Femur (tissue), 1 donor: ENCODE results near the gene SDCBP2.
A peak's percentile ranks its signal among the peaks of the same experiment; 100 is the strongest.

ENCODE experiments used
- DNase-seq: peaks from one replicate; pipeline ENCODE4 v3.0.0-alpha.2; 2017

The SDCBP2 gene

GRCh38 chr20:1328680-1329330 lies at the start of gene SDCBP2:
TSS of gene SDCBP2 (minus strand) at chr20:1329139. CDS start at chr20:1320416, 8,723 bp downstream.
- DNase-seq = no peak

DNA sequence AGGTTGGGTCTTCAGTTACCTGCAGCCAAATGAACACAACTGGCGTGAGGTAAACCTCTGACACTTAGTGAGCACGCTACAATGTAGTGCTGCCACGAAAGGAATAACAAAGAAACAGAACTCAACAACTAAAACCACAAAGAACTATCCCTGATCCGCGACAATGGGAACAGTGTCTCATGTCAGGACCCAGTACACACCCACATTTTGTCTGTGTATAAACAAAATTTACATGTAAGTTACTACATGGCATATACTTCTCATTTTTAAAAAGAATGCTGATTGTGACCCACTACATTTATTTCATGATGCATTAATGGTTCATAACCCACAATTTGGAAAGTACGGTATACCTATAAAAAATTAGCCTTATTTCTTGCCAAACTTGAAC lies 49.8 kb upstream of the SDCBP2 start:
- DNase-seq = no peak

DNA sequence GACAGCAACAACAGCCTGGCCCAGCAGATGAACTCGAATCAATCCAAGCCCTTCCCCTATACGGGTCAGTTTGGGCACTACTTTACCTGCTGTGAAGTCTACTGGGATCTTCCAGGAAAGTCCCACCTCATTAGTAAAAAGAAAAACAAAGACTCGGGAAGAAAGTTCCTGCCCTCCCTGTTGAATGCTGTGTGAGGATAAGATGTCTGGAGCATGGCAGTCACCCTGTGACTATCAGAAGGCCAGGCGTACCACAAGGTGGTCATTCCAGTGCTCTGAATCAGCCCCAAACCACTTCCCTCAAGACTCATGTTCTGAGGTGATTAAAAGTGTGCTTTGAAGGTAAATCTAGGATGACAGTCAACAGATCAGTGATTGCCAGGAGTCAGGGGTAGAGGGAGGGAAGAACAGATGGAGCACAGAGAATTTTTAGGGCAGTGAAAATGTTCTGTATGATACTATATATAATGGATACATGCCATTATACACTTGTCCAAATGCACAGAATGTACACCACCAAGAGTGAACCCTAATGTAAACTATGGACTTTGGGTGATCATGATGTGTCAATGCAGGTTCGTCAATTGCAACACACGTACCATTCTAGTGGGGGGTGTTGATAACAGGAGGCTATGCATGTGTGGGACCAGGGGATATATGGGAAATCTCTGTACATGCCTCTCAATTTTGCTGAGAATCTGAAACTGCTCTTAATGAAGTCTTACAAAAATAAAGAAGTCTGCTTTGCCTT lies 49.2 kb upstream of the SDCBP2 start:
- DNase-seq = peak; percentile 5

- DNase-seq = peak; percentile 7
Measured at GRCh38 chr20:1377341-1377871, 48.5 kb upstream of the SDCBP2 start.

DNA sequence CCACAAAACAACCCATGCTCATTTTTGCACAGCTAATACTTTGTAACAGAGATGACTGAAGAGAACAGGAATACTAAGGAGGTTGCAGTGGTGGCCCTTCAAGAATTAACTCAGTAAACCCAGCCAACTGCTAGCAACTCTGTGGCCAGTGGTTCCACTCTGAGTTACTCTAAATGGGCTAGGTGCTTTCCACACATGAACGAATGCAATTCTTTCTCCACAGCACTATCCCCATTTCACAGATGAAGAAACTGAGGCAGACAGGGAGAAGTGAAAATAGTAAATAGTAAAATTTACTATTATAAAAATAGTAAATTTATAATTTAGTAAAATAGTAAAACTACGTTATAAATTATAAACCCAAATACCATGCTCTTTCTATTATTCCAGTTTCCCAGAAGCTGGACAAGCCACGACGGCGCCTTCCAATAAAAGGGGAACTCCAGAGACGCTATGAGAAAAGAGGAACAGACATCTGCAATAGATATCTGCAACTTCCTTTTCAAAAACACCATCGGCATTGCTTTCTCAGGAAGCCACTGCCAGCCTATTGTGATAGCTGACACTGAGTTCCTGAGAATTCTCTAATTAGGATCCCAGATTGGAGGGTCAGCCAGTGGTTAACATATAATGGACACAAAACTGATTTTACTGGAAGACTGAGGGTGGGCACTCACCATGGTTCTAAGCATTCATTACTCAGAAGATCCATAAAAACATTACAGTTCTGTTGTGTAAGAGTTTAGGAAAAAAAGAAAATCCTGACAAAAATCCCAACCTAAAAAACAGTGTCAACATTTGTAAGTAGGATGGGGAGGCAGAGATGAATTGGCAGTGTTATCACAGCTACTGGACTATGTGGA lies 47.7 kb upstream of the SDCBP2 start:
- no peak for DNase-seq

- DNase-seq = no peak
Measured at GRCh38 chr20:1376007-1376406, 47.1 kb upstream of the SDCBP2 start.

- no peak for DNase-seq
Measured at GRCh38 chr20:1375515-1375914, 46.6 kb upstream of the SDCBP2 start.

- DNase-seq = no peak
Measured at GRCh38 chr20:1374246-1374645, 45.3 kb upstream of the SDCBP2 start.

GRCh38 chr20:1373614-1374013 lies 44.7 kb upstream of the SDCBP2 start:
- DNase-seq = no peak

- no peak for DNase-seq
Measured at GRCh38 chr20:1373036-1373435, 44.1 kb upstream of the SDCBP2 start.

DNA sequence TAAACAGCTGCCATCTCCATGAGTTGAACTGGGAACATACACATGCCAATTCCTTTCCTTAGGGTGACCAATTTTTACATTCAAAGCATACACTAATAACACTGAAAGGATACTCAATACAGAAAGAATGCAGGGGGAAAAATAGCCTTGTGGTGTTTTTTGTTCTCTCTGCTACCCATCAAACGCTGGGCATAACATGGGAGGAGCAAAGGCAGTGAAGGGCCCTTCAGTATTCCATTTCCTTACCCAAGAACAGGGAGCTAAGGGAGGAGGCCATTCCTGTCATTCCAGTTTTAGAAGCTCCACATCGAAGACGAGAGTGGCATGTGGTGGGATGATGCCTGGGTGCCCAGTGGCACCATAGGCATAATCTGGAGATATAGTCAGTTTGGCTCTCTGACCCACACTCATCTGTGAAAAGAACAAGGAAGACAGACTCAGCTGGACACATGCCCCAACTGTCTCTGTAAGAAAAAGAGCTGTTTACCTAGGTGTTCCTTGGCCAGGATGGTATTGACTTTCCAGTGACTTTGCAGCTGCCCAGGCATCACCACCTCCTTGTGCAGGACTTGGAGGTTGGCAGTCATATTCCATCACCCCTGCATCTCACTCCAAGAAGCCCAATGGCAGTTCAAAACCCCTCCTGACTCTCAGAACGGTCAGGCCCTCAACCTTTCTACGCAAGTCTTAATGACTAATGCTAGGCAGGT lies 43.0 kb upstream of the SDCBP2 start:
- DNase-seq = no peak

DNA sequence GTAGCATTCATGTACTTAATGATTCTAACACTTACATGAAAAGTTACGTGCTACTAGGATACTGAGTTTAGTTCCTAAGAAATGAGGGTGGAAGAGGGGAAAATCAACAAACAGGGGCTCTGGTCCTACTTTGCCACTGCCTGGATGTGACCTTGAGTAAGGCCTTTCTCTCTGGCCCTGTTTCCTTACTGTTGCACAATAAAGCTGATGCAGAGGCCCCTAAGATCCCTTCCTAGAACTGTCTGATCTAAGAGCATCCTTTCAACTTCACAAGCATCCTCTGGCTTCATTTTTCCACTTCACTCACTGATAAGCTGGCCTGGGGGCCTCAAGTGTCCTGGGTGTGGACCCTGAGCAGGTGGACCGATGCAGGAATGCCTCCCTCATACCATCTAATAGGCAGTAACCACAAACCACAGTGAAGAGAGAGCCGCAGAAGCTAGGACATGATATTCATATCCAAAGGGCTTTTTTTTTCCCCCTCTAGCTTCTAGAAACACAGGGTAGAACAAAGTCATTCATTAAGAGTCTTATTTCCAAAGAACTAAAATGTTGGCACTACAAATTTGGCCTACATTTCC lies 42.4 kb upstream of the SDCBP2 start:
- no peak for DNase-seq

DNA sequence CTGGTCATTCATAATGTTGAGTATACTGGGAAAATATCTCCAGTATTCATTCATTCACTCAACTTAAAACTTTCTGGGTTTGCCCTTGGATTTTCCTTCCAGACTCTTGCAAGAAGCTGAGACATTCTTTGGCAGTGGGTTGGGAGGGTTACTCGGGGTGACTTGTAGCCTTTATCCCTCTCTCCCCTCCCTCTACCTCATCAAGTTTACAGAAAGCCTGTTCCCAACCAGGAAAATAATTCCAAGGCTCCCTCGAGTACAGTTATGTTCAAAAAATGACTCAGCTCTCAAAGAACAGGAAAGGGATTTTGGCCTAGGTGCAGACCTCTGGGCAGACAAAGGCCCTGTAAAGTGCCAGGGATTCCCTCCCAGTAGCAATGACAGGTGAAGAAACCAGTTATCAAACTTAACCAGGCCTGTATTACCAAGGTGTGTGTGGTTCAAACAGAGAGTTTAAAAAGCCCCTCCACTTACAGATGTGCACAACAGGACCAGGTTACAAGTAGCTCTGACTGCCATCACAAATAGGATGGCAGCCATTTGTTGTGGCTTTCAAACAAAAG lies 41.7 kb upstream of the SDCBP2 start:
- no peak for DNase-seq

DNA sequence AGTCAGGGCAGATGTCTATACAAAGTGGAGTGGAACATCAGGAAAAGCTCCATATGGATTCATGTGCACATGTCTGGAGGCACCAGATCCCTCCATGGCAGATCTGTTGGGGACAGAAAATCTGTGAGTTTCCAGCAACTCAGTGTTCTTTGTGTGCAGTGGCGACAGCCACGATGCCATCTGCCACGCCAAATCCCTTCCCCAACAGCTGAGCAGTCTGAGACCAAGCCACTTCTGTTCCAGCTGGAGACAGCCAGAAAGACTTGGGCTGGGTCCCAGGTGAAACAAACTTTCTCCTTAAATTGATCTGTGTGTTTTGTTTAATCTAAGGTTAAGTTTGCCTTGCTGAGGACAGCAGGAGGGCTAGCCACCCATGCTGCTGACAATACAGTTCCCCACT lies 41.0 kb upstream of the SDCBP2 start:
- DNase-seq = no peak

DNA sequence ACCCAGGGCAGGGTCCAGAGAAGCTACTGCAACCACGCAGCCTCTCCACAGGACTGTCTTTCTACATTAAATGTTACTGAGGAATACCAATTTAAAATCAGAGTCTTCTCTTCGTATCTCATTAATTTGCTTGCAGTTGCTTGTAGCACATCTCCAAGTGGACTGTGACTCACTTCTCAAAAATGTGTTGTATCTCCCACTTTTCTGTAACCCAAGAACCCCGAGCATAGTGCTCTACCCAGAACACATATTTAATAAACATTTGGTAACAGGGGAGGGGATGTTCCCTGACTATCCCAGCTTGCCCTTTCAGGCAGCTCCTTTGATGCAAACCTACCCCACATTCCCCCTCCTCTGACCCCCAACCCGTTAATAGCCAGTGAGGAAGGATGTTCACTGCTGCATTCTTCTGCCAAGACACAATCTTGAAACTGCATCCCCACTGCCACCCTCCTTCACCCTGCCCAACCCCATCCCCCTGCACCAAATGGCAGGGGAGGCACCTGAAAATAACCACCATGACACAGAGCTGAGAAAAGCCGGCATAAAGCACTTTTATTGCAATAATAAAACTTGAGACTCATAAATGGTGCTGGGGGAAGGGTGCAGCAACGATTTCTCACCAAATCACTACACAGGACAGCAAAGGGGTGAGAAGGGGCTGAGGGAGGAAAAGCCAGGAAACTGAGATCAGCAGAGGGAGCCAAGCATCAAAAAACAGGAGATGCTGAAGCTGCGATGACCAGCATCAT lies 39.7 kb upstream of the SDCBP2 start:
- no peak for DNase-seq

DNA sequence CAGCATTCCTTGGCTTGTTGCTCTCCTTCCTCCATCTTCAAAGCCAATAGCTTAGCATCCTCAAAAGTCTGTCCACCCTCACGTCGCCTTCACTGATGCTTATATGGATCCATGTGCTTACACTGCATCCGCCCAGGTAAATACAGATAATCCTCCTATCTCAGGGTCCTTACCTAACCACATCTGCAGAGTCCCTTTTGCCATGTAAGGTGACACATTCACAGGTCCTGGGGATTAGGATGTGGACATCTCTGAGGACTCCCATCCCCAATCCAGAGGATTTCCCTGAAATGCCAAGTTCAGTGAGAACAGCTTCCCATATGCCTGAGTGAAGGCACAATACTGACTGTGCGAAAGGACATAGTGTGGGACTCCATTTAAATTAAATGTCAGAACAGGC lies 38.5 kb upstream of the SDCBP2 start:
- no peak for DNase-seq

- DNase-seq = no peak
Measured at GRCh38 chr20:1364106-1364505, 35.2 kb upstream of the SDCBP2 start.

DNA sequence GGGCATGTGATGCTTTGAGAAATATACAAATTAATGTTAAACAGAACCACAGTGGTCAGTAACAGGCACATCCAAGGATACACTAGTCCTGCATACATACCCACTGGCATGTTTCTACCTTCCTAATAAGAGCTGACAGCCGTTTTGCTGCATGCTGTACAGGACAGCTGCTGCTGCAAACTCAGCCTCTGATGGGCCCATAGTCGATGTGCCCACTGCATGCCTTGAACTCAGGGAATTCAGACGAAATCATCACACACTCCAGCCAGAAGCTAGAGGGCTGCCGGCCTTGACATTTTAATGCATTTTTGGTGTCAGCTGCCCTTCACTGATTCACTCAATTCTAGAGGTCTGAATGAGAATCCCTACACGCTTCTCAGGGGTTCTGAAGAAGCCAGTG lies 34.6 kb upstream of the SDCBP2 start:
- DNase-seq = no peak

GRCh38 chr20:1362484-1362883 lies 33.5 kb upstream of the SDCBP2 start:
- no peak for DNase-seq

- no peak for DNase-seq
Measured at GRCh38 chr20:1360094-1360846, 31.3 kb upstream of the SDCBP2 start.
